HPDE6-E6E7 (cell line): ENCODE measurements around the gene AGBL1.
"Not testable (repeated sequence)": the region's sequence is repeated elsewhere in the genome, so short reads cannot be mapped to it uniquely, and the experiment has no call there.

Experiments used
- DNase-seq: peaks from one replicate; pipeline ENCODE4 v3.0.0; 2011; ENCODE audit warnings: missing footprints; ENCODE audit errors: extremely low spot score

Gene AGBL1

DNA sequence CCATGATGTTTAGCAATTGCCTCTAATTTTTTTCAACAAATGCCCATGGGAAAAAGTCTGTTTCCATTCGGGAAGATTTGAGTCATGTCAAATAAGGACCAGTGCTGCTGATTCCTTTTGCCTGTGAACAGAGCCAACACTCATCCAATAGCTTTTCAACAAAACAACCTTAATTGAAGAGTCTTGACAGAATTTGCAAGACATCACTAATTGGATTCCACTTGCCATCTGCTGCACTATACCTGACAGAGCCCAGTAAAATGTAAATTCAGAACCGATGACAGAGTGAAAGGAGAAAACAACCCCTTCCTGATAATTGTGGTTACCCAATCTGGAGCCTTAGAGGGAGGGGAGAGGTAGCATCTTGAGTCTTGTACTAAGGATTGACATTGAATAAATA is 426.7 kb downstream of the AGBL1 start:
- no peak for DNase-seq

DNA sequence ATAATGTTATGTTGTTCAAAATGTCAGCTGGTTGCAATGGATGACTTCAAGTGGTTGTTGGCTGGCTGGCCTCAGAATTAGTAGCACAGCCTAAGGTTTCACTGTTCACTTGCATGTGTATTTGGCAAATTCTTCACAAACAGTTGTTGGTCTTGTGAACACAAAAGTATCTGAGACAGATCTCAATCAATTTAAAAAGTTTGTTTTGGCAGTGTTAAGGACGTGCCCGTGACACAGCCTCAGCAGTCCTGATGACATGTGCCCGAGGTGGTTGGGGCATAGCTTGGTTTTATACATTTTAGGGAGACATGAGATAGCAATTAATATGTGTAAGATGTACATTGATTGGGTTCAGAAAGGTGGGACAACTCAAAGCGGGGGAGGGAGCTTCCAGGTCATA is 436.0 kb downstream of the AGBL1 start:
- DNase-seq, result no peak

DNA sequence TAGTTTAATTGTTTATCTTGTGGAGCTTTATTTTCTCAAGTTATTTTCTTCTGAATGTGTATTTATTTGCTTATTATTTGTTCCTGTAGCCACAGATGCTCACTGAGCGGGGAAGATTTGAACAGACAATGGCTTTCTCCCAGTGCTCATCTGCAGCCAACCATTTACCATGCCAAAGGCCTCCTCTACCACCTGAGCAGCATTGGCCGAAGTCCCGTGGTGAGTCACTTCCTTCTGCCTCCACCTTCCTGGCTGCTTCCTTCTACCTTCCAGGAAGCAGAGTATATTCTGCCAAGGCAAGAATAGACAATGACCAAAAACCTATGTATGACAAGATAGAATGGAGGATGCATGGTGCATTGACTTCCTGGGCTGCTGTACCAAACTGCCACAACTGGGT is 443.1 kb downstream of the AGBL1 start:
- no peak for DNase-seq

DNA sequence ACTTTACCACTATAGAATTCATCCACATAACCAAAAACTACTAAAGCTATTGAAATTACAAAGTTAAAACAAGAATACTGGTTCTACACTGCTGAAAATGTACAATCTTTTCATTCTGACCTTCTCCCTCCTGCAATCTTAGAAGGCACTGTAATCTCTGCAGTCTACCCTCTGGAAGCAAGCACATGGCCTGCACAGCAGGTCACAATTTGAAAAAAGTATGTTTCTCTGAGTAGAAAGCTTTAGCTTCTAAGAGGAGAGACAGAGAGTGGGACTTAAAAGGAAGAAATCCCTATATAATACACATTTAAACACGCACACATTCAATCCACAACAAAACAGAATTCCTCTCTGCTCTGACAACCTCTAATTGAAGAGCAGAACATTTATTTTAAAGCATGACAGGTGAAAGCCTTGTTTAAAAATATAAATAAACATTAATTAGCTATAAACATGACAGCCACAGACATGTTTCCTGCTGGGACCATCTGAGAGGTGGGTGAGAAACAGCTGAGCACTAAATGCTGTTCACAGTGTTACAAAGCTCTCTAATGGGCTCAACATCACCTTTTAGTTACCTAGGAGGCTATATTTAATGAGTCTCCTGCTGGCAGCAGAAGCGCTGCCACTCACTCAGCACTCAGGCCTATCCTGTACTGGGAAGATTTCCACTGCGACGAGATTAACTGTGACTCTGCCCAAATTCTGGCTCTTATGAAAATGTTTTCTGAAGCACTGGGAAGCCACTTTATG is 447.4 kb downstream of the AGBL1 start:
- no peak for DNase-seq

DNA sequence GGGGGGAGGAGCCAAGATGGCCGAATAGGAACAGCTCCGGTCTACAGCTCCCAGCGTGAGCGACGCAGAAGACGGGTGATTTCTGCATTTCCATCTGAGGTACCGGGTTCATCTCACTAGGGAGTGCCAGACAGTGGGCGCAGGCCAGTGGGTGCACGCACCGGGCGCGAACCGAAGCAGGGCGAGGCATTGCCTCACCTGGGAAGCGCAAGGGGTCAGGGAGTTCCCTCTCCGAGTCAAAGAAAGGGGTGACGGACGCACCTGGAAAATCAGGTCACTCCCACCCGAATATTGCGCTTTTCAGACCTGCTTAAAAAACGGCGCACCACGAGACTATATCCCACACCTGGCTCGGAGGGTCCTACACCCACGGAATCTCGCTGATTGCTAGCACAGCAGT is 448.4 kb downstream of the AGBL1 start:
- DNase-seq, result not testable (repeated sequence)

DNA sequence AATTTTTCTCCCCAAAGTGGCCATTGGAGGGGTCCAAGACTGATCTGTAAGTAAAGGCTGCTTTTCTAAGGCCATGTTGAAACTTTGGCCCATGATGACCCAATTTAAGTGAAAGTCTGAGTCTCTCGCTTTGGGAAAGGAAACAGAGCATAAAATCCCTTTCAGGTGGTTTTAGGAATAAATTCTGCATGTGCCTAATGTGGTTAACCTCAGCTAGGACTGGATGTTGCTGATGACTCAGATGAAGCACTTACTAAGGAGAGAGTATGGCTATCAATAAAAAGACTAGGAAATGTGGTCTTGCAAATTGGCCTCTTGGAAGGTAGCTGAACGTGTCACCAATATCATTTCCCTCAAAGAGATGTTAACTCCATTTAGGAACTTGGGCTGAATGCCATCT is 458.5 kb downstream of the AGBL1 start:
- DNase-seq, result no peak

DNA sequence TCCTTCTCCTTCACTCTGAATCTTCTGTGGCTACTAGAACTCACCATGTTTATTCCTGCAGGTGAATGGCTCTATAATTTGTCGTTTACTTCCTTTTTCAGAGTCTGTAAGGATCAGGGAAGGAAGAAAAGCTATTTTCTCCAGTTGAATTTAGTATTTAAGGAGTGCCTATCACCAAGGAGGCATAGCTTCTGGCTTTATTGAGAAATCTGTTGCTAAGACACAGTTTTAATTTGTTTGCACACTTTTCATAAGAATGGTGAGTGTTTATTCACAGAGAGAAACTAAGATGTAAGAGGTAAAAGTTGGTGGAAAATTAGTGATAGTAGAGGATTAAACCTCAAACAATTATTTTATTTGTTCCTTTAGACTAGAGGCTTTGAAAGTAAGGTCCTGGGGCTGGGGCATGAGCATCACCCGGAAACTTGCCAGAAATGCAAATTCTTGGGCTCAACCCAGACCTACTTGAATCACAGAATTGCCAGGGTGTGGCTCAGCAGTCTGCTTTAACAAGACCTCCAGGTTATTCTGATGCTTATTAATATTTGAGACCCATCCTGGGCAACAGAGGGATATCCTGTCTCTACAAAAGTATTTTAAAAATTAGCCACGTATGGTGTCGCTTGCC is 461.3 kb downstream of the AGBL1 start:
- DNase-seq, result no peak

DNA sequence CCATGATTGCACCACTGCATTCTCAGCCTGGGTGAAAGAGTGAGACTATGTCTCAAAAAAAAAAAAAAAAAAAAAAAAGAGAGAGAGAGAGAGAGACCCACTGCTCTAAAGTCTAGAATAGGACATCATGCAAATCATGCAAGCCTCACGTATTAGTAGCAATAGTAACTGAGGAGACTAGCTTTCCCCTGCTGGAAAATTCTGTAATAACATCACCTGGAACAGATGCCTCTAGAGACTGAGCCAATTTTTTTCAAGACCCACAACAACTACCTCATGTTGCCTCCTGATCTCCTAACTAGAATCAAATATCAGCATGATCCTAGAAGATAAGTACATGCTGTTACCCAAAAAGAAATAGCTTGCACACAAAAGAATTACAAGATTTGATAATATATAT is 461.9 kb downstream of the AGBL1 start:
- DNase-seq, result no peak

DNA sequence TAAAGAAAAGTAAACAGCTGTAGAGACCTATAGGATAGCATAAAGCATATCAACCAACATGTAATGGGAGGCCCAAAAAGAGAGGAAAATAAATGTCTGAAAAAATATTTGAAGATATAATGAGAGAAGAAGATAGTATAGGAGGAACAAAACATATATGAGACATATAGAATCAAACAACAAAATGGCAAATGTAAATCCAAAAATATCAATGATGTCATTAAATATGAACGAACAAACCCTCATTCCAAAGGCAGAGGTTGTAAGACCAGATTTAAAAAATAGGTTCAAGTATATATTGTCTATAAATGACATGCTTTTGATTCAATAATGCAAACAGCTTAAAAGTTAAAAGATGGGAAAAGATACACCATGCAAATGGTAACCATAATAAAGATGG is 470.4 kb downstream of the AGBL1 start:
- DNase-seq, result no peak

DNA sequence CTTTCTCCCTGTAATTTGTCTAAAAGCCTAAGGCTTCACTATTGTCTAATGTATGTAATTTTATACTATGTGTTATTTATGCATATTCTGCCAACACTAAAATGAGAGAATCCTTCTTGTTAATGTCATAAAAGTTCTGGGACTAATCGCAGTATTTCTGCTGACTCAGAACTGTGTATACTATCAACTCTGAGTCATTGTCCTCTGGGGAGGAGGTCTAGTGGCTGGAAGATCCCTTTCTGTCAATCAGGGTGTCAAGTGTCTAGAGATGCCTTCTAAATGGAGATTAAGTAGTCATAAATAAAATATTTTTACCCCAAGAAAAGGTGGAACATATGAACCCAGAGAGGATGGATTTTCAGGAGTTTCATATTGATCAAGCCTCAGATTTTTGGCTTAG is 473.4 kb downstream of the AGBL1 start:
- peak; percentile 32 for DNase-seq

DNA sequence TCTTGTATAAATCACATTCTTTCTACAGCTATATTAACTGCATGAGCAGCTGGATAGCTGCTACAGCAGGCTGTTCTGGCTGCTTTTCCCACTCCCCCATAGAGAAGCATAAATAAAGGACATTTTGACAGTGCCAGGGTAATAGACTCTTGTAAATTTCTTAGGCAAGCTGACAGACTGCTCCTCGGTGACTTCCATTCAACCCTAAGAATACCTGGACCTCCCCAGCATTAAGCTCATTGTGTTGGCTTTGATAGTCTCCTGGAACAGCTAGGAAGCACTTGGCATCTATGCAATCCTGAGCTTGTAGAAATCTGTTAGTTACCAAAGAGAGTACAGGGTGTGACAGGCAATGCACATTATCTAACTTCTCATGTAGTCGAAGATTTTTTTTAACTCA is 475.4 kb downstream of the AGBL1 start:
- no peak for DNase-seq

DNA sequence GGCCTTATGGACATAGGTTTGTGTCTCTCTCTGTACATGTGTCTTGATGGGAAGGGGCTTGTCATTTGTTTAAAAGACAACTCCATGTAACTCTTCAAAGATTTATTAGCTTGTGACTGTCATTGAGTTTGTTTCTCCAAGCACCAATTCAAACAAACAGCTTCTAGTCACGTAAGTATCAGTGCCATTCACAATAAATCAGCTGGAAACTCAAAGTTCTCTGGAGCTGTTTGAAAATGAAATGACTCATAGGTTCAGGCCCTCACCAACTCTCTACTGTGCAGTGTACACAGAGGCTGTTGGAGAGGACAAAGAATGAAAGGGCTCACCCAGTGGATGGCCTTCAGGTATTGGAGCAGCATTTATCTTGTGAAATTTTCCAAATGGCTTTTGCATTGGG is 476.3 kb downstream of the AGBL1 start:
- DNase-seq, result peak; percentile 10

DNA sequence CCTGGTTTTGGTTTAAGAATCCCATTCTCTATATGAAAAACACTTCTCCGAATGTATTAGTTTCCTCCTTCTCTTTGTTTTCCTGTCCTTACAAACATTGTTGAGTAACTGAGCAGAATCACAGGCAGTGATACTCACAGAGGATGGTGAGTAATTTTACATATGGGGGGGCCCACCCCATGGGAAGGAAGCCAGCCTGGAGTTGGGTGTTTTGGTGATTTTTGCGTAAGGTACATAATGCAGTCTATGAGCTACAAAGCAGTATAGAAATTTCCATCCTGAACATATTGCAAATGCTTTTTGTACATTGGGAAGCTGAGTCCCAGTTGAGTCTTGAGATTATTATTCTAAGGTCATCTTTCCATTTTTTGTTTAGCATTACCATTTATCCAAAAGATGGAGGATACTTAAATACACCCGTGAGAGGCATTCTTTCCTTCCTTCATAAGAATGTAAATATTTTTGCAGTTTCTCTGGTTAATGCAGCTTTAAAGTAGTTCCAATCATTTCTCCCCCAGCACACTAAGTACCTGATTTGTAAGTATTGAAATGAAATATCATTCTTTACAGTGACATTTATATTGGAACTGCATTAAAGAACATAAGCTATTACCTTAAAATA is 476.8 kb downstream of the AGBL1 start:
- DNase-seq, result no peak

DNA sequence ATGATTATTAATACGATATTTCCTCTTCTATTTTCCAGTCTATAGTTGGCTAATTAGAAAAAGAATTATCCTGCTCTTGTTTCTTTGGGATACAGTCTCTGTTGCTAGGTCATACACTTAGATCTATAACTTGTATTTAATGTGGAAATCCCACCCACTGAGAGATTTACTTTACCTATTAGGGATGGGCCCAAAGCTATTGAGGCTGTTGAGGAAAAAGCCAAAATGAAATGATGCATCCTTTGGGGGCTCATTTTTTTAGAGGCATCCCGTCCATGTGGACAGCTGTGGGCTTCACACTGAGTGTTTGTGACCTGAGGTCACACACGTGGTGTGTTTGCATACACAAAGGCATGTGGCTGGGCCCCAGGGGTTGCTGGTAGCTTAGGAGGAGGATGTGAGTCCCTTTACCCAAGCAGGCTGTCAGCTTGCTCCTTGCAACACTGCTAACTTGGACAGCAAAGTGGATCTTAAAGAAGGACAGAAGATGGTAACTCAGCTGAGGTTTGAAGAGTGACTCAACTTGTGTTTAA is 477.4 kb downstream of the AGBL1 start:
- DNase-seq, result no peak

DNA sequence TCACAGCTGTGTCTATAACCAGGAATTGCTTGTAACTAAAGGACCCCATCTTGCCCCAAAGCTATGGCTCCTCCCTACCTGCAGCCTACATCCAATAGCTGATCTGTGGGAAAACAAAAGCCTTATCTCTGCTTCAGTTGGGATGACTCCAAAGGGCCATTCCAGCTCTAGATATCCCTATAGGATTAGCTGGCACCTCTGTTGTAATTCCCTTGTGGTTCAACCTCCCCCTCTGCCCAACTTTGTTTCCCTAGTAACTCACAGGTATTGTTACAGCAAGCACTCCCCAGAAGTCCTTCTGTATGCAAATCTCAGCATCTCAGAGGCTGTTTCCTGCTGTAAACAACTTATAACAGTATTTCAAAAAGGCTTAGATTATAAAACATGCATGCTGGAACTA is 478.6 kb downstream of the AGBL1 start:
- DNase-seq, result no peak

DNA sequence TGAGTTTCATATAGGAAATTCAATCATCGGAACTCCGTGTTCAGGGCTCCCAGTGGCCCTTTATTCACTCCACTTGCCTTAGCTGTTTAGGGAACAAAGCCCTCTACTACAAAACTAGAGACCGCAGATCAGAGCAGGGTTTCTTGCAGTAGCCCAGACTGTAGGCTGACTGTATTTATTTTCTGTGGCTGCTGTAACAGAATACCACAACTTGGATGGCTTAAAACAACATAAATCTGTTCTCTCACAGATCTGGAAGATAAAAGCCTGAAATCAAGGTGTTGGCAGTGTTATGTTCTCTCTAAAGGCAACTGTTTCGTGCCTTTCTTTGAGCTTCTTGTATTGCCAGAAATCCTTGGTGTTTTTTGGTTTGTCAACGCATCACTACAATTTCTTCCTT is 479.0 kb downstream of the AGBL1 start:
- DNase-seq, result no peak

DNA sequence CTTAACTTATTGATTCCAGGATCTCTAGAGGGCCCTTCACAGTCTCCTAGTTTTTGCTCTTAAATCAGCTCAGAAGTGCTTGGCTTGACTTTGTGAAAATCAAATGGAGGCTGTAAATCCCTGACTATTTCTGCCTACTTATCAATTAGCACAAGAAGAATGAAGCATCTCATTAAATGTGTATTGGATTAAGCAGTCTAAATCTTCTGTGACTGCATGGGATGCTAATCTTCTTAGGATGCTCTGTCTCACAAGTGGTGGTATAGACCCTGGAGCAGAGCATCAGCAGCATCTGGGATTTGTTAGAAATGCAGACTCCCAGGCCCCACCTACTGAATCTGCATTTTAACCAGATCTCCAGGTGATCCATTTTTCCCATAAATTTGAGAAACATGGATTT is 488.7 kb downstream of the AGBL1 start:
- DNase-seq, result no peak

DNA sequence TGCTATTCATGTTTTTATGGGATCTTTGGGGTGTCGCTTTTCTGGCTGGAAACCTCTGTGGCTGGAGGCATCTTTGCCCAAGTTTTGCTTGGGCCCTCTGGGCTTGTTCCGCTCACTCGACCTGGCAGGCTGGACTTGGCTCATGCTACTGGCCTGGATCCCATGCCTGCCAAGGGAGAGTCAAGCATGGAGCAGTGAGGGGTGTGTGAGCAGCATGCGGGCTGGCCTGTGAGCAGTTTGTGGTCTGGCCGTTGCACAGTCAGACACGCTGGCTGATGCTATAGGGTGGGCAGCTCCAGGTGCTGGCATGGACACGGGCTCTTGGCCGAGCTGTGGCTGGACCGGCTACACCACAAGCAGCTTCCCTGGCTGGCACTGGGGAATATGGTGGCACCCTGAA is 491.1 kb downstream of the AGBL1 start:
- no peak for DNase-seq

DNA sequence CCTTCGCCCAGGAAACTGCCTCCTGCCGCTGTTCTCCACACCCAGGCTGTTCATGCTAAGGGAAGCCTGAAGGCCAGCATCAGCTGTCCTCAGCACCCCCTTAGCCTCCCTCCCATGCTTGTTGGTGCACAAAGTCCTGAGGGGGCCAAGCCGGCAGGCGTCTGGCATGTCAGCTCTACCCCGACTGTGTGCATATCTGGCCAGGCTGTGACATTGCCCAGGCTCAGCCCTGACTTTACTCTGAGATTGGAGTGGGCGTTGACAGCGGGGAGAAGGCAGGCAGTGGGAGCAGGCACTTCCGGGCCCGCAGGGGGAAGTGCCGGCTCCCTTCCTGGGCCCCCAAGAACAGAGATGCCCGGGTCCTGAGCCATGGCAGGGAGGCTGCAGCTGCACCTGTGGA is 492.2 kb downstream of the AGBL1 start:
- DNase-seq, result no peak

DNA sequence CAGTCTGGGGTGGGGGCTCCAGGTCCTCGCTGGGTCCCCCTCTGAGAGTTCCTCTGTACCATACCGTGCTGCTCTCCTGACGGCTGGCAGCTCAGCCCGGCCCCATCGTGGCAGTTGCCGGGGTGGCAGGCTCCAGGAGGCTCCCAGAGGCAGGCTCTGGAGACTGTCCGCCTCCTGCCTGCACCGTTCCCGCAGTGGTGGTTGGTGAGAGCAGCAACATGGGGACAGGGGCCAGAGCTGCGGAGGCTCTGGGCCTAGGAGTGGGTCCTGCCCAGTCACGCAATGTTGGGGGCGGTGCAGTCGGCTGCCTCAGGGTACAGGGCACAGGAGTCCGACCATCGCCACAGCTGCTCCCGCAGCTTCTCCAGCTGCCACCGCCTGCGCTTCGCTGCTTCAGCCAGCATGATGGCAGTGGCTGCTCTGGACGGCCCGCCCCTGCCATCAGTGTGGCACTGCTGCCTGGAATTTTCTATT is 492.7 kb downstream of the AGBL1 start:
- DNase-seq, result no peak

DNA sequence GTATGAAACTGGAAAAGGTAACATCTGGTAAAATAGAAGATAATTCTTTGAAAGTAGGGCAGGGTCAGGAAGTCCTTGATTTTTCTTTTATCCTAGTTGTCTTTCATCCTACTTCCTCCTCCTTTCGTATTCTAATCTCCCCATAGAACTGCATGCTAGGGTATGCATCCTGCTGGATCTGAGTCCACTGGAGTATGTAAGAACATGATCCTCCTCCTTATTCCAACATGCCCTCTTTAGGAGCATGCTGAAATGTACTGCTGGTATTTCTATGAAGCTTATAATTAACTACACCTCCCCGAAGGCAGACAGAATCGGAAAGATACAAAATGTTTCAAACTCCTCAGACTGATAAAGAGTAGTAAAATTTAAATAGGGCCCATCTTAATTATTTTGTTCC is 493.8 kb downstream of the AGBL1 start:
- DNase-seq, result no peak

DNA sequence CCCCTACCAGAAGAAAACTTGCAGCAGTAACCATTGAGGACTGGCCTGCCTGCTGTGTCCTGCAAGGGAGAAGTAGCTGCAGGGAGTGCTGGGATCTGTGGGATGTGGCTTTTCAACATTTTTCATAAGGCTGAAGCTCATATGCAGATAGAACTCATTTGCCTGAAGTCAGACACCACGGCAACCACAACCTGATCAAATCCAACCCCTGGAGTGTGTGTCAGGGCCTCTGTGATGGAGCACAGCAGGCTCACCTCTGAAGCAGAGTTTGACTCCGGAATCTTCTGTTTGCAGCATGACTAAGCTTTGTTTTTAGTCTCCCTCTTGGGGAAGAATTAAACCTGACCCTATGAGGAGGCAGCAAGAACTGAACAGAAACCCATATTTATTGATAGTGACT is 508.7 kb downstream of the AGBL1 start:
- DNase-seq, result no peak

DNA sequence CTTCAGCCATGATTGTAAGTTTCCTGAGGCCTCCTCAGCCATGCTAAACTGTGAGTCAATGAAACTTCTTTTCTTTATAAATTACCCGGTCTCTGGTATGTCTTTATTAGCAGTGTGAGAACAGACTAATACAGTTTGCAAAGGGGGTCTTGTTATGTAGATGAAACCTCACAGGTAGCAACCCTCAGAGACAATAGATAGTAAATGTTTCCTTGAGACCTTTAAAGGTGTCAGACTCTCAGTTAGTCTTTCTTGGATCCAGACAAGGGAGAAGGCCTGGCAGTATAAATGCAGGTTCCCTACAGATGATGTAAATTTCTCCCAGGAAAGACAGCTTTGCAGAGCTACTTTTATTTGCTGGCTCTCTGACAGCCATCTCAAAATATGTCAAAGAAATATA is 510.8 kb downstream of the AGBL1 start:
- no peak for DNase-seq
